NOMO-1 treated with dmso at 0.1 percent for 144 hours (cell line): ENCODE measurements around the gene ZNF710.
"Not testable (repeated sequence)": the region's sequence is repeated elsewhere in the genome, so short reads cannot be mapped to it uniquely, and the experiment has no call there.

Source experiments
- DNase-seq: peaks from one replicate; lab custom pipeline; 2025; ENCODE audit not compliant: unreplicated experiment; lab: John Stamatoyannopoulos, UW

The ZNF710 gene, protein sequence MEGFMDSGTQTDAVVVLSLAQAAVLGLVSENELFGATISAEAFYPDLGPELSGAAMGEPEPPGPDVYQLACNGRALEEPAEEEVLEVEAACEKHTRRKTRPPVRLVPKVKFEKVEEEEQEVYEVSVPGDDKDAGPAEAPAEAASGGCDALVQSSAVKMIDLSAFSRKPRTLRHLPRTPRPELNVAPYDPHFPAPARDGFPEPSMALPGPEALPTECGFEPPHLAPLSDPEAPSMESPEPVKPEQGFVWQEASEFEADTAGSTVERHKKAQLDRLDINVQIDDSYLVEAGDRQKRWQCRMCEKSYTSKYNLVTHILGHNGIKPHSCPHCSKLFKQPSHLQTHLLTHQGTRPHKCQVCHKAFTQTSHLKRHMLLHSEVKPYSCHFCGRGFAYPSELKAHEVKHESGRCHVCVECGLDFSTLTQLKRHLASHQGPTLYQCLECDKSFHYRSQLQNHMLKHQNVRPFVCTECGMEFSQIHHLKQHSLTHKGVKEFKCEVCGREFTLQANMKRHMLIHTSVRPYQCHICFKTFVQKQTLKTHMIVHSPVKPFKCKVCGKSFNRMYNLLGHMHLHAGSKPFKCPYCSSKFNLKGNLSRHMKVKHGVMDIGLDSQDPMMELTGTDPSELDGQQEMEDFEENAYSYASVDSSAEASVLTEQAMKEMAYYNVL

DNA sequence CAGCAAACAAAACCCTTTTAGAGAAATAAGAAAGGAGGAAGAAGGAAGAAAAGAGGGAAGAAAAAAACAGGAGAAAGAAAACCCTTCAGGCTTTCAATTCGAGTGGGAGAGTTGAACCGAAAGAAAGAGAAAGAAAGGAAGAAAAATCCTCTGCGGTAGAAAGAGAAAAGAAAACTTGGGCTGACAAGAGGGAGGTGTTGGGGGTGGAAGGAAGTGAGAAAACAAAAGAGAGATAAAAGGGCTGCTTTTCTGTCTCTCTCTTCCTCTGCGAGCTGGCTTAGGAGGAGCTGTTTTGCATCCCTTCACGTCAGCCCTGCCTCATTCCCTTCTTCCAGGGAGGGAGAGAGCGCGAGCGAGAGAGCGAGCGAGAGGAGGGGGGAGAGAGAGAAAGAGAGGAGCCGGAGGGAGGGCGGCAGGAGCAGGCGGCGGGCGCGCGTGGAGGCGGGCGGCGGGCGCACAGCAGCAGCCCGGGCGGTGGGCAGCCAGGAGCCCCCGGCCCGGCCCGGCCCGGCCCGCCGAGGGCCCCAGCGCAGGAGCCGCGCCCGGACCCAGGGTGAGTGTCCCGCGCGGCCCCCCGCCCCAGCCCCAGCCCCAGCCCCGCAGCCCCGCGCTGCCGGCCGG lies at the start of gene ZNF710:
ZNF710 (plus strand) TSS at position 263 of the 621 bp plus-strand sequence. CDS start 65,814 bp downstream, outside the sequence.
- no peak for DNase-seq

DNA sequence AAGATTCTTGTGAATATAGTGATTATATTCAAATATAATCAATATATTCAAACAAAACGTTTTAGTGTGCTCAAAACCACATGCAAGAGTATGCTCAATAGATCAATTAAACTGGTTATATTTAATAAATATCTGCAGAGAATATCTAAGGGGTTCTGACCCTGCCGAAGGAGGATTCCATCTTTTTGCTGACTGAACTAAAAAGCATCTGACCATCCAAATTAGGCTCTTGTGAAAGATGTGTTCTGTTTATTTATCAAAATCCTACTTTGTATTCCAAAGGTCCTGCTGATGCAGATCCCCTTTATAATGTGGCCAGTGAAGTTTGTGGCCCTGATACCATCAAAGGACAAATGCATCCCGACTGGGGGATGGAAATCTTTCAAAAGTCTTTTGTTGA lies 46.6 kb upstream of the ZNF710 start:
- no peak for DNase-seq

DNA sequence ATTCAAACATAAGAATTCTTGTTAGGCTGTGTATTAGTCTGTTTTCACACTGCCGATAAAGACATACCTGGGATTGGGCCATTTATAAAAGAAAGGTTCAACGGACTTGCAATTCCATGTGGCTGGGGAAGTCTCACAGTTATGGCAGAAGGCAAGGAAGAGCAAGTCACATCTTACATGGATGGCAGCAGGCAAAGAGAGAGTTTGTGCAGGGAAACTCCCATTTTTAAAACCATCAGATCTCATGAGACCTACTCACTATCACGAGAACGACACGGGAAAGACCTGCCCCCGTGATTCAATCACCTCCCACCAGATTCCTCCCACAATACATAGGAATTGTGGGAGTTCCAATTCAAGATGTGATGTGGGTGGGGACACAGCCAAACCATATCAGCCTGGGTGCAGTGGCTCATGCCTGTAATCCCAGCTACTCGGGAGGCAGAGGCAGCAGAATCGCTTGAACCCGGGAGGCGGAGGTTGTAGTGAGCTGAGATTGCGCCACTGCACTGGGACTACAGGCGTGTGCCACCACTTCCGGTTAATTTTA lies 45.6 kb upstream of the ZNF710 start:
- not testable (repeated sequence) for DNase-seq

DNA sequence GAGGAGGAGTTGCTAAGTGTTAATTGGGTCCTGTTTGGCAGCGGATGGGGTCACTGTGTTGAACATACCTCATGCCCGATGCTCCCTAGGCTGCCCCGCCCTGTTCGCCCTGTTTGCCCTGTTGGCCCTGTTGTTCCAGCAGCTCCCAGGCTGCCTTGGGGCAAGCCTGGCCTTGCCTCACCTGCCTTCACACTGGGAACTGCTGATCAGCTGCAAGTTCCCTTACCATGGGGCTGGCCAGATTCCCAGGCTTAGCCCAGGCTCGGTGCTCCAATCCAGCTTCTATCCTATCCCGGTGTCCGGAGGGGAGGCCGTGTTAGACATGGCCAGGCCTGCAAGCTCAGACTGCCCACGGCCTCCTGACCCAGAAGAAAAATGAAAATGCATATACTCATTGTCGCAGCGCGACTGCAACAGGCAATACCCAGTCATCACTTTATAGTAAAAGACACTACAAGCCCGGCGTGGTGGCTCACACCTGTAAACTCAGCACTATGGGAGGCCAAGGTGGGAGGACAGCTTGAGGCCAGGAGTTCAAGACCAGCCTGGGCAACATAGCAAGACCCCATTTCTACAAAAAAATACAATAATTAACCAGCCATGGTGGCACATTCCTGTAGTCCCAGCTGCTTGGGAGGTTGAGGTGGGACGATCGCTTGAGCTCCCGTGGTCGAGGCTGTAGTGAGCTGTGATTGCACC lies 42.9 kb upstream of the ZNF710 start:
- DNase-seq, result no peak

DNA sequence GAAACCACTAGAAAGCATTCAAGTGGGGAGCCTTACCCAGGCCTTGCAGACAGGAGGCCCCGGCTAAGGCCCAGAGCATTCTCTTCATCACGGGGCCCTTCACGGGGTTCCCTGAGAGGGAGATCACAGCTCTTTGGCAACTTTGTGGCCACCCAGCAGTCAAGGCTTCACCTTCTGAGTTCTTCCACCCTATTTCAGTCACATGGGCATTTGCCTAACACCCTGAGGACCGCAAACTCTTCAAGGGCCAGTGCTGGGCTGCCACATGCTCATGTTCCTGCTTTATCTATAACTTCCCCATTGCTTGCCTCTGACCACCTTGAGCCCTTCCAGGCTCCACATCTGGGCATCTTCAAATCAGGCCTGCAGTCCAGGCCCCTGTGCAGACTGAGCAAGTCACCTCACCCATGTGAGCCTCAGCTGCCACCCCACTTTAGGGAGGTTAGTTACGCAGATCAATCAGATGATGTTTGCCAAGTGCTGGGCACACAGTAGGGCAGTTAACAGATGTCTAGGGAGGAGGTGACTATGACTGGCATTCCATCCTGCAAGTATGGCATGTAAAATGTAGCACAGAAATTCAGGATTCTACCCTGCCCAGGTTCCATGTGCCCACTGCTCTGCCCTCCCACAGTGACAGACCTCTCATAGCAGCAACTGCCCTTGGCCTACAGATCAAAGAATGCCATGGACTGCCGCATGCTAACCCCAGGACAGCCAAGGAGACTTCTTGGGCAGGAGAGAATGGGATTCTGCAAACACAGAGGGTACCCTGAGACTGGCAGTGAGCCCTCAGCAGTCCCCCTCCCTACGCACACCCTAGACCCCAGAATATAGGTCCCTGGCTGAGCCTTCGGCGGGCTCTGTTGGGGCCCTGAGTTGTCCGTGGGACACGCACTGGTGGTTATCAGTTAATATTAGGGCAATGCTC lies 37.6 kb upstream of the ZNF710 start:
- DNase-seq, result peak; percentile 86

DNA sequence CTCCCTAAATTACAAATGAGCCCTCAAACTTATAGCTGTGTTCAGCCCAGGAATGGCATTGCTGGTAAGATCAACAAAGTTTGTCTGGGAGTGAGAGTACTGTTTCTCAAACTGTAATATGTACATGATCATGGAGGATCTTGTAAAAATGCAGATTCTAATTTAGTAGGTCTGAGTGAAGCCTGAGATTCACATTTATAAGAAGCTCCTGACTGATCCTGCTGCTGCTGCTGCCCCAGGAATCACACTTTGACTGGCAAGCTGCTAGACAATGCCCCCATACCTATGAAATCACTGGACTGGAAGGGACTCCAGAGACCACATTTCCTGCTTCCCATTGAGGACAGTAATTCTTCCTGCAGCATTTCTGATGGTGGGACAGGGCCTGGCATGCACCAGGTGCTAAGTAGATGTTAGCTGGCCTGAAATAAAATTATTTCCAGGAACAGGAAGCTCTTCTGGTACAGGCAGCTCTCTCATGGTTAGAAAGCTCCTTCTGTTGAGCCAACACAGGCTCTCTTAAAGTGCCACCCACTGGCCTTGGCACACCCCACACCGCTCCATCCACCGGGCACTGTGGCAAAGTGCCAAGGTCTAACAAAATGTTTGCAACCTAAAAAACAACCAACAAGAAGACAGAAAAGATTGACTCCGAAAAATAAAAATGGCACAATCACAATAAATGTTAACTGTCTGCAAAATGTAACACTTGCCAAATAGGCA lies 36.7 kb upstream of the ZNF710 start:
- no peak for DNase-seq

DNA sequence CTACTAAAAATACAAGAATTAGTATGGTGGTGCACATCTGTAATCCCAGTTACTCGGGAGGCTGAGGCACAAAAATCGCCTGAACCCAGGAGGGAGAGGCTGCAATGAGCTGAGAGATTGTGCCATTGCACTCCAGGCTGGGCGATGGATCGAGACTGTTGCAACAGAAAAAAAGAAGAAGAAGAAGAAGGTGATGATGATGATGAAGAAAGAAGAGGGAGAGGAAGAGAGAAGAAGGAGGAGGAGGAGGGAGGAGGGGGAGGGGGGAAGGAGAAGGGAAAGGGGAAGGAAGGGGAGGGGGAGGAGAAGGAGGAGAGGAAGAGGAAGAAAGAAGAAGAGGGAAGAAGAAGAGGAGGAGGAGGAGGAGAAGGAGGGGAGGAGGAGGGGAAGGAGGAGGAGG lies 33.2 kb upstream of the ZNF710 start:
- DNase-seq, result no peak

DNA sequence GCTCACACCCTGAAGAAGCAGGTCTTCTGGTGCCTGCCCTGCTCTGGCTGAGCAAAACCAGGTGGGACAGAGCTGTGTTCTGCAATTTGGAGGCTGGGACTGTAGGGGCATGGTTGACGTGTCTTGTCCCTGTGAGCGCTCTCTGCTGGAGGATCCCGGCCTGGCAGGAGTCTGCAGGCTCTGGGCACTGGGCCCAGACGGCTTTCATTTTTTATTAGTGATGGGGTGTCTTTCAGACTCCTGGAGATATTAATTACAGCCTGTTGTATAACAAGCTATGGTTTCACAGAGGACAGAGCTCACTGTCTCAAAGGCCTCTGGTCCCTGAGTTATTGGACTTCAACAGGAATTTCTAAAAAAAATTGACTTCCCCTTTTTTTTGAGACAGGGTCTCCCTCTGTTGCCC lies 29.5 kb upstream of the ZNF710 start:
- DNase-seq, result no peak

DNA sequence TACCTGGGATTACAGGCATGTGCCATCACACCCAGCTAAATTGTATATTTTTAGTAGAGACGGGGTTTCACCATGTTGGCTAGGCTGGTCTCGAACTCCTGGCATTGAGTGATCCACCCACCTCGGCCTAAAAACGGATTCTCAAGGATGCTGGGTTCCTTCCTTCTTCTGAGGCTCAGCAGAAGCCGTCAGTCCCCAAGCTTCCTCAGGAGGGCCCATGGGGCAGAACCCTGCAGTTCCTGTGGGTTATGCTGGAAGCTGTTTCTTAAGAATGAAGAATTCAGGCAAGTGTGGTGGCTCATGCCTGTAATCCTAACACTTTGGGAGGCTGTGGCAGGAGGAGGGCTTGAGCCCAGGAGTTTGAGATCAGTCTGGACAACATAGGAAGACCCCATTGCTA lies 29.0 kb upstream of the ZNF710 start:
- DNase-seq, result peak; percentile 28

DNA sequence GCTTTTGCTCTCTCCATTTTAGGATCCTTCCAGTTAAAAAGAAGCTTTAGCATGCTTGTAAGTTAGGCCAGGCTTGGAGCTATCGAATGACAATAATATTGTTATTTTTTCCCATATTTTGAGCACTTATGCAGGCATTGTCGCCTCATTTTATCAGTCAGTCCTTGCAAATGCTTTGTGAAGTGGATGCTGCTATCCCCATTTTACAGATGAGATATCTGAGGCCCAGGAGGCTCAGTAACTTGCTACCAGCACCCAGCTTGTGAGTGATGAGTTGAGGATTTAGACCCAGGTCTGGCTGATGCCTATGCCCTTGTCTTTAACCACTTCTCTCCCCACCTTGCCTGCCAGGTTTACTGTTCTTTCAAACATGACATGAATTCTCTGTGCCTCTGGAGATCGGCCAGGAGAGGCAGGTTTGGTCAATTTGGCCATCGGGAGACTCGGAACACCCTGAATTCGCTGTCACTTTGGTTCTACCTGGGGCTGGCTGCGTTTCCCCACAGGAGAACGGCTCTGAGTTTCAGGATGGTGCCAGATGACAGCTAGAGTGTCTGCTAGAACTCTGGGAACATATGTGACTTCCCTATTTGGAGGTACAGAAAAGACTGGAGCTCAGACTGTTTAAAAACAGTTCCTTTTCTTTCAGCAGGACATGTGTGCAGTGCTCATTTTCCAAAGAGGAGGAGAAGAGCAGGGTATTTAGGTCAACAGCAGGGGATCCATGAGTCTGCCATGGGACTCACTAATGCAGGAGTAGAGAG lies 25.5 kb upstream of the ZNF710 start:
- no peak for DNase-seq

DNA sequence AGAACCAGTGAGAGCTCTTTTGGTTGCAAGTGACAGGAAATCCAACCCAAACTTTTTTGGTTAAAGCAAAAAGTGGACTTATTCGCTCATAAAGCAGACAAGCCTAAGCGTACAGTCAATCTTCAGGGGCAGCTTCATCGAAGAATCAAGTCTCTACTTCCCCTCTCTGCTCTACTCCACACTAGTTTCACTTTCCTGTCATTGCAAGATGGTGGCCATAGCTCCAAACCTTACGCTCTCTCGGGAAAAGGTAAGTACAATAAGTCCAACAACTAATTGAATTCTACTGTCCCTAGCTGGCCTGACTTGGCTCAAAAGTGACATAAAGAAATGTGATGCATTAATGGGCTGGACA lies 24.9 kb upstream of the ZNF710 start:
- DNase-seq, result peak; percentile 31

DNA sequence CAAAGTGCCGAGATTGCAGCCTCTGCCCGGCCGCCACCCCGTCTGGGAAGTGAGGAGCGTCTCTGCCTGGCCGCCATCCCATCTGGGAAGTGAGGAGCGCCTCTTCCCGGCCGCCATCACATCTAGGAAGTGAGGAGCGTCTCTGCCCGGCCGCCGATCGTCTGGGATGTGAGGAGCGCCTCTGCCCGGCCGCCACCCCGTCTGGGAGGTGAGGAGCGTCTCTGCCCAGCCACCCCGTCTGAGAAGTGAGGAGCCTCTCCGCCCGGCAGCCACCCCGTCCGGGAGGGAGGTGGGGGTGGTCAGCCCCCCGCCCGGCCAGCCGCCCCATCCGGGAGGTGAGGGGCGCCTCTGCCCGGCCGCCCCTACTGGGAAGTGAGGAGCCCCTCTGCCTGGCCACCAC lies 23.3 kb upstream of the ZNF710 start:
- DNase-seq, result not testable (repeated sequence)

DNA sequence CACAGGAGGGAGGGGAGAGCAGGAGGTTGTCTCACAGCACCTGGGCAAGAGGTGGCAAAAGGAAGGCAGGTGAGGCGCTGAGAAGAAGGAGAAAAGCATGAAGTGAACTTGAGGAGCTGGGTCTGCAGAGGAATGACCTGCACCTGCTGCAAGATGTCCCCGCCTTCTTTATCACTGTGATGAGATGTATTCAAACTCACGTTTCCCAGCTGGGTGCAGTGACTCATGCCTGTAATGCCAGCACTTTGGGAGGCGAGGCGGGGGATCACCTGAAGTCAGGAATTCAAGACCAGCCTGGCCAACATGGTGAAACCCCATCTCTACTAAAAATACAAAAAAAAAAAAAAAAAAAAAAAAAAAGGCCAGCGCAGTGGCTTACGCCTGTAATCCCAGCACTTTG lies 22.2 kb upstream of the ZNF710 start:
- no peak for DNase-seq

DNA sequence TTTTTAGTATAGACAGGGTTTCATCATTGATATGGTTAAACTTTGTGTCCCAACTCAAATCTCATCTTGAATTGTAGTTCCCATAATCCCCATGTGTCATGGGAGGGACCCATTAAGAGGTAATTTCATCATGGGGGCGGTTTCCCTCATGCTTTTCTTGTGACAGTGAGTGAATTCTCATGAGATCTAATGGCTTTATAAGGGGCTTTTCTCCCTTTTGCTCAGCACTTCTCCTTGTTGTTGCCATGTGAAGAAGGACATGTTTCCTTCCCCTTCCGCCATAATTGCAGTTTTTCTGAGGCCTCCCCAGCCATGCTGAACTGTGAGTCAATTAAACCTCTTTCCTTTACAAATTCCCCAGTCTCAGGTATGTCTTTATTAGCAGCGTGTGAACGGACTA lies 20.2 kb upstream of the ZNF710 start:
- DNase-seq, result no peak

DNA sequence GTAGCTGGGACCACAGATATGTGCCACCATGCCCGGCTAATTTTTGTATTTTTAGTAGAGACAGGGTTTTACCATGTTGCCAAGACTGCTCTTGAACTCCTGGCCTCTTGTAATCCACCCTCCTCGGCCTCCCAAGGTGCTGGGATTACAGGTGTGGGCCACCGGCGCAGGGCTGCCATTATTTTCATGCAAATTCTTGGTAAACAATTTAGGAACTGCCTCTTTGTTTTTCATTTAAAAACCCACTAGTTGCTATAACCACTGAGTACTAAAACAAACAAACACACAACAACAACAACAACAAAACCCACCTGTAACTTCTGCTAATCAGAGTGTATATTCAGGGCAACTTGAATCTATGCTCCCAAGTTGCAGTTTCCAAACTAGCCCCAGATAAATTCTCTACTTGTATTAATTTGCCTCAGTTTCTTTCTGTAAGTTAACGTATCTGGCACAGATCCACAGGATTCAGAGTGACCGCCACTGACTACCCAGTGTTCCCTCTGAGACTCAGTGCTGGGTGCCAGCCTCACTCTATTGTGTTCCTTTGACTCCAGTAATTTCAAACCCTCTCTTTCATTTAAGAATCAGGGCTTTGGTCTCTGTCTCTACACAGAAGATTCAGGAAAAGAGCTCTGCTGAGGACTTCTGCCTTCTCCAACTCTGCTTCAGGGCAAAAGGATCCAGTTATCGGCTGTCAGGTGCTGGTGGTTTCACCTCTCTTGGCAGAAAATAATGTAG lies 18.6 kb upstream of the ZNF710 start:
- no peak for DNase-seq

DNA sequence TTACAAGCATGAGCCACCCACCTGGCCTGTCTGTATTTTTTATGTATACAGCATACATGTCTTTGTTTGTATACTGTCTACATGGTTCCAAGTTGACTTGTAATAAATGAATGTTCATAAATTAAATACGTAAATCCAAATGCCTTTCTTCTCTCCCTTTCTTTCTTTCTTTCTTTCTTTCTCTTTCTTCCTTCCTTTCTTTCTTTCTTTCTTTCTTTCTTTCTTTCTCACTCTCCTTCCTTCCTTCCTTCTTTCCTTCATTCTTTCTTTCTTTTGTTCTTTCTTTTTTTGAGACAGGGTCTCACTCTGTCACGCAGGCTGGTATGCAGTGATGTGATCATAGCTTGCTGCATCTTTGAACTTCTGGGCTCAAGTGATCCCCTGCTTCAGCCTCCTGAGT lies 17.1 kb upstream of the ZNF710 start:
- DNase-seq, result no peak

DNA sequence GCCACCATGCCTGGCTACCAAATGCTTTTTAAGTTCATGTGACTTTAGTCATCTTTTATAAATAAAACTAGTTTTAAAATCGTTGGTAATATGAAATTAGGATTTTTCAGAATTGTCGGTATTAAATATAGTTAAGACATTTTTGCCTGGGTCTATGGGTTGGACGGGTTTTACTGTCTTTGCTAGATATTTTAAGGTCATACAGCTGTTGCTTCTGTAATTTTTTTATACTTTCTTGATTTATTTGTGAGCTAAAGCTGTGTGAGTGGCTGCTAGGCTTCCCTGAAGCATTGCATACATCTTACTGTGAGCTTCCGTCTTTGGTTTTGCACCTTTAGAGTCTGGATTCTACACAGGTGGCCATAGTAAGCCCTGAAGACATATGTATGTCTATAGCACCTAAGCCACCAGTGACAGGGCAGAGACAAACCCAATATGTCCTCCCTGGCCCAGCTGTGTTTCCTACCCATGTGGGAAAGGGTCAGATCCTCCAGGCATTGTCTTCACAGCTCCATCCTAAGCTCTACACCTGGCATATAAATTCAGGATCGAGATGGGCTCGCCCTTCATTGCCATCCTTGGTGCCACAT lies 16.6 kb upstream of the ZNF710 start:
- no peak for DNase-seq

DNA sequence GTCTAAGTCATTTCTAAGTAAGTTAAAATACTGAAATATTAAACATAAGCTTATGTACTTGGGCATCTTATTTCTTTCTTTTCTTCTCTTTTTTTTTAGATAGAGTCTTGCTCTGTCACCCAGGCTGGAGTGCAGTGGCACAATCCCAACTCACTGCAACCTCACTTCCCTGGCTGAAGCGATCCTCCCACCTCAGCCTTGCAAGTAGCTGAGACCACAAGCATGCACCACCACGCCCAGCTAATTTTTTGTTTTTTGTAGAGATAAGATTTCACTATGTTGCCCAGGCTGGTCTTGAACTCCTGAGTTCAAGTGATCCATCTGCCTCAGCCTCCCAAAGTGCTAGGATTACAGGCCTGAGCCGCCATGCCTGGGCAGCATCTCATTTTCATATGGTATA lies 16.0 kb upstream of the ZNF710 start:
- DNase-seq, result no peak
